Loucy (cell line): ENCODE results near the gene TRAF3.

Source experiments
- CTCF ChIP-seq: fragments of 200-600 bp; sonication (generic); conservative IDR thresholded peaks from 2 replicates; pipeline ENCODE4 v1.5.1; 2014; ENCODE audit warnings: mild to moderate bottlenecking, antibody characterized with exemption, low read length
- EZH2phosphoT487 ChIP-seq: fragments of 200-600 bp; IDR thresholded peaks from 2 replicates; pipeline ENCODE4 v1.6.1; 2018; ENCODE audit warnings: antibody characterized with exemption, mild to moderate bottlenecking, moderate library complexity, borderline replicate concordance

GRCh38 chr14:102922490-102923200 lies 145.4 kb downstream of the TRAF3 start, which contains the start of gene AMN:
- TF ChIP-seq CTCF (no peak), EZH2phosphoT487 (no peak)
